NCI-H1694 (cell line): ENCODE data around the gene GOLGA6L7.
"Not testable (repeated sequence)": the region's sequence is repeated elsewhere in the genome, so short reads cannot be mapped to it uniquely, and the experiment has no call there.

Experiments used
- DNase-seq: peaks from one replicate; lab custom pipeline; 2025; lab: John Stamatoyannopoulos, UW

GOLGA6L7 gene

GRCh38 chr15:28848521-28848920 lies at the start of gene GOLGA6L7:
GOLGA6L7 (minus strand) TSS chr15:28848644; CDS start chr15:28848549, 95 bp downstream.
- DNase-seq: not testable (repeated sequence)

DNA sequence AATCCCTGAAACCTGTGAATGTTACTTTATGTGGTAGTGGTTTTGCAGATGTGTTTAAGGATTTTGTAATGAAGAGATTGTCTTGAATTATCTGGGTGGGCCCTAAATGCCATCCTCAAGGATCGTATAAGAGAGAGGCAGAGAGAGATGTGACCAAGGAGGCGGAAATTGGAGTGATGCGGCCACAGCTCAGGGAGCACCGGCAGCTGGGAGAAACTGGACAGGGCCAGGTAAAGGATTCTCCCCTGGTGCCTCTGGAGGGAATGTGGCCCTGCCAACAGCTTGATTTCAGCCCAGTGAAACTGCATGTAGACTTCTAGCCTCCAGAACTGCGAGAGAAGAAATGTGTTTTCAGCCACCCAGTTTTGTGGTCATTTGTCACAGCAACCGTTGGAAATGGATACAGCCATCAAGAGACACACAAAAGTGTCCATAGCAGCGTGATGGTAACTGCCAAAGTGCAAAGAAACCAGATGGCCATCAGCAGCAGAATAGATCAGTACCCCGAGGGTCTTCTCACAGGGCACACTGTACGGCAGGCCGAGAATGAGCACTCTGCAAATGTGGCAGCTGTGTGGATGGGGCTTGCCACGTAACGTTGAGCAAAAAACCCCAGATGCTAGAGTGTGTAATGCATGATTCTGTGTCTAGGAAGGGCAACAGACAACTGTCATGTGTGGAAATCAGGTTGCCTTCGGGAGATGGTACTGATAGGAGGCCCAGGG lies 49.6 kb upstream of the GOLGA6L7 start:
- DNase-seq: no peak

GRCh38 chr15:28896951-28897350 lies 48.5 kb upstream of the GOLGA6L7 start:
- no peak for DNase-seq

DNA sequence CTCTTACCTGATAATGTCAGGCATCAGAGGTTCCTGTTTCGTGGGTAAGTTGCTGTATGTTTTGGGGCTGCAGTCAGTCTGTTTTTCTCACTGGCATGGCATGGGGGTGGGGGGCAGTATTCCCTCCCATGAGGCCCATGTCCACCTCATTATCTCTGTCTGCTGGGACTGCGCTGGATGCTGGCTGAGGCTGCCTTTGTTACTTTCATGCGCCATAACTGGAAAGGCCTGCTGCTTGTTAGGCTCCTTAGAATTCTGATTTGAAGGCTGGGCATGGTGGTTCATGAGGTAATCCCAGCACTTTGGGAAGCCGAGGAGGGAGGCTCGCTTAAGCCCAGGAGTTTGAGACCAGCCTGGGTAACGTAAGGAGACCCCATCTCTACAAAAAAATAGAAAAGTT lies 47.1 kb upstream of the GOLGA6L7 start:
- DNase-seq: no peak

GRCh38 chr15:28895146-28895545 lies 46.7 kb upstream of the GOLGA6L7 start:
- DNase-seq: no peak

- no peak for DNase-seq
These were observed 46.2 kb upstream of the GOLGA6L7 start for GRCh38 chr15:28894631-28895030.

- DNase-seq: no peak
These were observed 44.6 kb upstream of the GOLGA6L7 start for GRCh38 chr15:28892789-28893610.

GRCh38 chr15:28891588-28891987 lies 43.1 kb upstream of the GOLGA6L7 start:
- no peak for DNase-seq

- no peak for DNase-seq
These were observed 42.5 kb upstream of the GOLGA6L7 start for GRCh38 chr15:28890711-28891495.

DNA sequence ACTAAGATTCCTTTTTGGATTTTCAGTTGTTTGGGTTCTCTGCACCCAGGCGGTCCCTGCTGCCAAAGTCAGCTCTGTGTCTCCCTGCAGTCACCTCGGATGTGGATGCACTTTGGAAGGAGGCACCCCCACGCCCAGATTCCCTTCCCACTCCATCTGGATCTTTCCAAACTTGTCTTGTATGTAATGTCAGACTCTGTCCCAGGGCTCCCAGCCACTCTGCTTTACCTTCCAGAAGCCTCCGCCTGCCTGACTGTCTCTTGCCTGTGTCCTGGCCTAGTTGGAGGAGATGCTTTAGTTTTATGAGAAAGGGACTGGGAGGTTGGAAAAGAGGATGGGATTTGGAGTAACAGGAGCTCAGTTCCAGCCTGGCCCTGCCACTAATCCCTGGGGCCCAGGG lies 41.8 kb upstream of the GOLGA6L7 start:
- DNase-seq: not testable (repeated sequence)

DNA sequence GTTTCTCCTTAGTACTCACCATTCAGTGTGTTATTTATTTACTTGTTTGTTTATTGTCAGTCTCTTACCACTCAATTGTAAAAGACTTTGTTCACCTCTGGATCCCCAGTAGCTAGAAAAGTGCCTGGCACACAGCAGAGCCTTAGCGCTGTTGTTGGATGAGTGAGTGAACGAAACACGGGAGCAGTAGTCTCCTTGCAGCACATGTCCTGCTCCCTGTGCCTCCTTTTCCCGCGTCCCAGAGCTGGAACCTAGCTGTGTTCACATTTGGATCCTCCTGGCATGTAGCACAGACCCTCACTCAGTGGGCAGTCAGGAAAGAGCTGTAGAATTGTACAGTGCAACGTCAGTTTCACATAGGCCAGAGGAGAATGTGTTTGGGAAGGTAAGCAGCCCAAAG lies 41.4 kb upstream of the GOLGA6L7 start:
- DNase-seq: not testable (repeated sequence)

DNA sequence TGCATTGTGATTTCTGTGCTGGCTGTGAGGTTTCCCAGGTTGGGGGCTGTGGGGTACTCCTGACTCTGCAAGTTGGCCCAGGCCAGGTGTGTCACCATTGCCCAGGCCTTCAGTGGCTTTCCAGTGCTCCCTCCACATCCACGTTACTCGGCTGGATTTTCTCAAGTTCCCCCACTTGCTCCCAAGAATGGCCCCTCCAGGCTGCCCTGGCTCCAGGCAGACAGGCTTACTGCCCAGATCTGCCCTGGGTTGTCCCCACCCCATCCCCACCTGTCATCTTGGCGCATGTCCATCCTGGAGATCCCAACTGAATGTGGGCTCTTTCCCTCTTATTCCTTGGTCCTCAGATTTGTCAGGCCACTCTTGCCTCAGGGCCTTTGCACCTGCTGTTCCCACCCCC lies 40.9 kb upstream of the GOLGA6L7 start:
- DNase-seq: no peak

DNA sequence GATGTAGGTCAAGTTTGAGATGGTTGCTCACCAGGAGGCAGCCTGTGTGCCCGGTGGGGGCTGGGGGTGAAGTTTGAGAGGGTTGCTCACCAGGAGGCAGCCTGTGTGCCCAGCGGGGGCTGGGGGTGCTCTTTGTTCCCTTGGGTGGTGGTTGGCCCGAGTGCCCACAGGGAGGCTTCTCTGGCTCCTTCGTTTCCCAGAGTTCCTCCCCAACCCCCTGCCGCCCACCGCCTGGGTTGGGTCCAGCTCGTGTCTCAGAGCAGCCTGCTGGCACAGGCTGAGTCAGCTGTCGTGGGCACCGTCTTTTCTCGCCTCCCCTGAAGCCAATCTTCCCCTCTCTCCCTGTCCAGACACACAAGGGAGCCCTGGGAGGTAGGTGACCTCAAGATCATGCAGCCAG lies 40.5 kb upstream of the GOLGA6L7 start:
- no peak for DNase-seq

GRCh38 chr15:28888302-28888894 lies 40.0 kb upstream of the GOLGA6L7 start:
- DNase-seq: no peak

GRCh38 chr15:28887339-28888174 lies 39.1 kb upstream of the GOLGA6L7 start:
- DNase-seq: no peak

- DNase-seq: no peak
These were observed 38.2 kb upstream of the GOLGA6L7 start for GRCh38 chr15:28886431-28887338.

DNA sequence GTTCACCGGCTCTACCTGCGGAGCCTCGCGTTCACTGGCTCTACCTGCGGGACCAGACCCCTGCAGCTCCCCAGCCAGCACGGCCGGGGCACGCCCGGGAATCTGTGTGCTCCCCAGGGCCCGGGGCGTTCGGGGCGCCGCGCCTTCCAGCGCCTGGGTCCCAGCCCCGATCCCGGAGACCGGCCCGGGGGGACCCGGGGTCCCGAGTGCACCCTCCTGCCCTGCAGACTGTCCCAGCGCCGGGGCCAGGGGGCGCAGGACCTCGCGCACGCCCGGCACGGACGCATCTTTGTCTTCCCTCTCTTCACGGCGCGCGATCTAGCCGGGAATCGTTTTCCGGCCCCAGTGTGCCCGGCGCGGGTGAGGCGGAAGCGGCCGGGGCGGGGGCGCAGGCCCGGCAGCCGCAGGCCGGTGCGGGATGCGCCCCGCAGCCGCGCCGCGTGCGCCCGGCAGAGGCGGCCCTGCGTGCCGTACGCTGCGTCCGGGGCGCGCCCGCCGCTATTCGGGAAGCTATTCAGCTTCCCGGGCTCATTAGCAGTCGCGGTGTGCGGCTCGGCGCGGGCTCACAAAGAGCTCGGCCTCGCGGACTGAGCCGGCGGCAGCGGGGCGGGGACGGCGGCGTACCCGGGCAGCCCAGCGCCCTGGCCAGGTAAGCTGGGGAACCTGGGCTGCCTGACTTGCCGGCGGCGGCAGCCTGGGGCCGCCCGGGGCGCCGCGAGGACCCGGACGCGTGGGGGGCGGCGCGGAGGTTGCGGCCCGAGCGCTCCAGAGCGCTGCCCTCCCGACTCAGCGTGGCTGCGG lies 37.4 kb upstream of the GOLGA6L7 start, which contains the start of gene APBA2:
Gene APBA2 (plus strand): TSS at position 345 of the 801 bp plus-strand sequence. CDS start 167,911 bp downstream, outside the sequence.
- DNase-seq: no peak

DNA sequence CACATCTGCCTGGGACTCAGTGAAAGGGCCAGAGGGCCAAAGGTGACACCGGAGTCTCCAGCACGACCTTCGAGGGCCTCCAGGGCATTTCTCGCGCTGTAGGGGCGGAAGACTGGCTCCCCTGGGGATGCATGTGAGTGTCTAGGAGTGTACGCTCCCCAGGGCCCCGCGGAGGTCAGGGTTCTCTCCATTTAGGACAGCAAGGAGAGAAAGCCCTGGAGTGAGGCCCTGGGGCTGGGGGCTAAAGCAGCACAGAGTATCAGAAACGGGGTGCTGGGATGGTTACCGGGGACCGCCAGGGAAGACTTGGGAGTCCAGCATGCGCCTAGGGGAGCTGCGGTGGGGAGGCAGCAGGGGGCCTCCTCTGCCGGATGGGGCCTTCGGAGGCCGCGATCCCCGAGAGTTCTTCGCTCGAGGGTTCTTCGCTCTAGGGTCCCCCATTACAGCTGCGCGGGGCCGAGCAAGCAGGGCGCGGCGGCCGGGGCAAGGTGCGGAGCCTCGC lies 36.7 kb upstream of the GOLGA6L7 start:
- no peak for DNase-seq
